ENCODE data around the gene NCKAP5. TPM values are rescaled to one million over a fixed set of nuclear protein-coding genes. Genes with fewer than 3 reads are reported as not detected.

Gene NCKAP5
- polyA plus RNA-seq, 1 experiment, result 16.6 TPM

DNA sequence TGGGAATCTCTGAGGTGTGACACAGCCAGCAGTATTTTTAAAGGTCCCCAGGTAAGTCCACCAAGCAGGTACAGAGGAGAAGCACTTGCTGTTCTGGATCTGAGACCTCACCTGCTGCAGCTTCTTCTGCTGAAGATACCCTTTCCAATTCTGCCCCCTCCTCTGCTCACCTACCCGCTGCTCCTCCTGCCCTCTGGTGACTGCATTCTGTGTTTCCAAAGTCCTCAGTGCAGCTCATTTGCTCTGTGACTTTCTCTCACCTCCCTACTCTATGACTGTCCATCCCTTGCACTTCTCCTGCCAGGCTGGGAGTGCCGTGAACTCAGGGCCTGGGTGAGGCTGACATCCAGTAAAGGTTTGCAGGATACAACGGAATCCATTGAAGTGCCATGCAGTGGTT, 693.1 kb downstream of the NCKAP5 start:
- Histone ChIP-seq H3K9me3 (ENCODE audit: control insufficient read depth, insufficient read depth, low read length) (no peaks in the 10 kb centered on the region), H3K4me3 (ENCODE audit: low read depth, low read length) (no peak overlapping the region), H3K27me3 (ENCODE audit: control insufficient read depth, insufficient read depth, low read length) (no peaks in the 10 kb centered on the region), H3K27ac (ENCODE audit: low read depth, low read length) (no peak overlapping the region)
- POLR2A ChIA-PET, result no interaction called here
- CTCF ChIA-PET, result no interaction called here
- TF ChIP-seq, protein P1, sequence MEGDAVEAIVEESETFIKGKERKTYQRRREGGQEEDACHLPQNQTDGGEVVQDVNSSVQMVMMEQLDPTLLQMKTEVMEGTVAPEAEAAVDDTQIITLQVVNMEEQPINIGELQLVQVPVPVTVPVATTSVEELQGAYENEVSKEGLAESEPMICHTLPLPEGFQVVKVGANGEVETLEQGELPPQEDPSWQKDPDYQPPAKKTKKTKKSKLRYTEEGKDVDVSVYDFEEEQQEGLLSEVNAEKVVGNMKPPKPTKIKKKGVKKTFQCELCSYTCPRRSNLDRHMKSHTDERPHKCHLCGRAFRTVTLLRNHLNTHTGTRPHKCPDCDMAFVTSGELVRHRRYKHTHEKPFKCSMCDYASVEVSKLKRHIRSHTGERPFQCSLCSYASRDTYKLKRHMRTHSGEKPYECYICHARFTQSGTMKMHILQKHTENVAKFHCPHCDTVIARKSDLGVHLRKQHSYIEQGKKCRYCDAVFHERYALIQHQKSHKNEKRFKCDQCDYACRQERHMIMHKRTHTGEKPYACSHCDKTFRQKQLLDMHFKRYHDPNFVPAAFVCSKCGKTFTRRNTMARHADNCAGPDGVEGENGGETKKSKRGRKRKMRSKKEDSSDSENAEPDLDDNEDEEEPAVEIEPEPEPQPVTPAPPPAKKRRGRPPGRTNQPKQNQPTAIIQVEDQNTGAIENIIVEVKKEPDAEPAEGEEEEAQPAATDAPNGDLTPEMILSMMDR (IDR thresholded peaks at IDR 0.05; ENCODE audit: low read depth, low read length), result no peak
- no peak for DNase-seq (ENCODE audit: low read depth, low spot score)

GRCh38 chr2:132873738-132874137, 694.5 kb downstream of the NCKAP5 start:
- Histone ChIP-seq H3K27me3 (ENCODE audit: control insufficient read depth, insufficient read depth, low read length) (no peaks in the 10 kb centered on the region), H3K27ac (ENCODE audit: low read depth, low read length) (no peak overlapping the region), H3K9me3 (ENCODE audit: control insufficient read depth, insufficient read depth, low read length) (no peaks in the 10 kb centered on the region), H3K4me3 (ENCODE audit: low read depth, low read length) (no peak overlapping the region)
- DNase-seq (ENCODE audit: low read depth, low spot score), result no peak
- TF ChIP-seq, protein P1 (IDR thresholded peaks at IDR 0.05; ENCODE audit: low read depth, low read length), result no peak
- ChIA-PET POLR2A (no interaction called here), CTCF (no interaction called here)

DNA sequence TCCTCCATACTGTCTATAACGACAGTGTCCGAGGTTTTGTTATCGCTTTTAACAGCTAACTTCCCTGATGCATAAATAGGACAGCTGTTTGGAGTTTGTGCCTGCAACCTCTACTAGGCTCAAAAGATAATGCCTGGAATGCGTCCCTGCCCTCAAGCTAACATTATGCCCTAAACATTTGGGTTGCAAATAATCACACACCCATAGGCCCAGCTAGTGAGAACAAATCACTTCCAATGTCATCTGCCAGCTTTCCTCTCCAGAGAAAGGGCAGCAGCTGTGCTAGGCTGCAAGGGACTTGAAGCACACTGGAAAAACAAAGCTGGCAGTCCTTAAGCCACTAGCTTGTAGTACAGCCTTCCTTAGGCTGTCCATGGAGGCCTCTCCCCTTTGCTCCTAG, 696.4 kb downstream of the NCKAP5 start:
- no peak for DNase-seq (ENCODE audit: low read depth, low spot score)
- no peak overlapping the region for H3K27ac ChIP-seq (ENCODE audit: low read depth, low read length)

DNA sequence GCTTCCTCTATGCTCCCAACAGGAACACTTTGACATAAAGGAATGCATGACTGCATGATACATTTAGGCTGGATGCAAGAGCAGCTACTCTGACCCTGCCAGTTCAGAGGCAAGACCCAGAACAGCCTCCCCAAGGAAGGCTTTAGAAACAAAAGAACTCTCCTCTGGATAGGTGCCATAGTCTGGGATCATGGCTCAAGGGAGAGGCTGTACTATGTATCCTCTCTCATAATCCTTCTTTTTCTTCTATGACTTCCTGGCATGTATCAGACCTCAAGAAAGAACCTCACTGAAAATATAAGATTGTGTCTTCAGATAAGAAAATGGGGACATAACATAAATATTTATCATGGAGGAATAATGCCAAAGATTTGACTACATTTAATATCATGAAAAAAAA, 704.3 kb downstream of the NCKAP5 start:
- CTCF ChIA-PET, result interaction anchor here (0.6 to 1.4 kb wide), 2 partner anchors 317 to 1317 kb away, joined by 4 read pairs; no protein-coding TSS in a partner anchor
- POLR2A ChIA-PET, result no interaction called here
- TF ChIP-seq, protein P1 (IDR thresholded peaks at IDR 0.05; ENCODE audit: low read depth, low read length), result no peak

More for the DNA sequence above, 696.4 kb downstream of the NCKAP5 start:
- CTCF ChIA-PET, result no interaction called here
- H3K27me3 ChIP-seq (ENCODE audit: control insufficient read depth, insufficient read depth, low read length), result no peaks in the 10 kb centered on the region
- TF ChIP-seq, protein P1 (IDR thresholded peaks at IDR 0.05; ENCODE audit: low read depth, low read length), result no peak
- POLR2A ChIA-PET, result interaction anchor here (0.5 kb wide), 1 partner anchor 364 kb away, joined by 3 read pairs; no protein-coding TSS in a partner anchor
- no peaks in the 10 kb centered on the region for H3K9me3 ChIP-seq (ENCODE audit: control insufficient read depth, insufficient read depth, low read length)
- no peak overlapping the region for H3K4me3 ChIP-seq (ENCODE audit: low read depth, low read length)

DNA sequence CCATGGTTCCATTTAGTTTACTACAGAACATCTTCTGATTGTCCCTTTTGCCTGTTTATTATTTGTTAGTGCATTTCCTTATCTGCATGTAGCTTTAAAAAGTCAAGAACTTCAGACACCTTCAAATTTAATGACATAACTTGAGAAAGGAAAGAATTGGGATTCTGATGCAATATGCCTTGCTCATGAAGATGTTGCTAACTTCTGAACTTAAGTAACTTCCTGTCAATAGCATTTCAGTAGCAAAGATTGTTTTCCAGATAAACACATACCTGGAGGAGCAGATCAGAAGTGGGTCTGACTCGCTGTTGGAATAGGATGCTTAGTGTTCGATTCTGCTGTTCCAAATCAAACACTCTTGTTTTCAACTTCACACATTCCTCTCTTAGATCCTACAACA, 708.0 kb downstream of the NCKAP5 start:
- DNase-seq (ENCODE audit: low read depth, low spot score), result no peak
- Histone ChIP-seq H3K27me3 (ENCODE audit: control insufficient read depth, insufficient read depth, low read length) (no peaks in the 10 kb centered on the region), H3K27ac (ENCODE audit: low read depth, low read length) (no peak overlapping the region), H3K4me3 (ENCODE audit: low read depth, low read length) (no peak overlapping the region), H3K9me3 (ENCODE audit: control insufficient read depth, insufficient read depth, low read length) (no peaks in the 10 kb centered on the region)
- ChIA-PET CTCF (no interaction called here), POLR2A (no interaction called here)
- TF ChIP-seq, protein P1 (IDR thresholded peaks at IDR 0.05; ENCODE audit: low read depth, low read length), result no peak

More for the DNA sequence above, 704.3 kb downstream of the NCKAP5 start:
- Histone ChIP-seq H3K4me3 (ENCODE audit: low read depth, low read length) (no peak overlapping the region), H3K27me3 (ENCODE audit: control insufficient read depth, insufficient read depth, low read length) (no peaks in the 10 kb centered on the region), H3K9me3 (ENCODE audit: control insufficient read depth, insufficient read depth, low read length) (no peaks in the 10 kb centered on the region), H3K27ac (ENCODE audit: low read depth, low read length) (no peak overlapping the region)
- DNase-seq (ENCODE audit: low read depth, low spot score), result no peak

All from AG04450 (cell line).